Small intestine (tissue), 7 donors: ENCODE results near the gene TOX2. TPM values are rescaled to one million over a fixed set of nuclear protein-coding genes. Genes with fewer than 3 reads are reported as not detected.

Source experiments
- DNase-seq, 2 donors: peaks; one replicate each; pipeline versions ENCODE4 v3.0.0 to v3.0.0-alpha.2; 2013
- FAIRE-seq: peaks from 2 replicates; lab custom pipeline; 2012; peaks lifted over from hg19 to GRCh38; lab: Jason Lieb, UNC
- H3K27ac ChIP-seq, 3 donors: one replicate each; pipeline ENCODE4 v1.5.1; 2013; ENCODE audit warnings: low read length in 2 of 3, mild to moderate bottlenecking in 2 of 3, control low read depth in 1 of 3, inconsistent platforms in 1 of 3, low read depth in 1 of 3, moderate library complexity in 1 of 3
- H3K27me3 ChIP-seq, 3 donors: one replicate each; pipeline ENCODE4 v1.6.1; 2013; ENCODE audit warnings: low read length in 3 of 3, inconsistent platforms in 1 of 3; ENCODE audit not compliant: control insufficient read depth in 3 of 3, insufficient read depth in 3 of 3
- H3K36me3 ChIP-seq, 3 donors: one replicate each; pipeline ENCODE4 v1.6.1; 2013; ENCODE audit warnings: low read length in 3 of 3, inconsistent platforms in 1 of 3, low read depth in 1 of 3, mild to moderate bottlenecking in 1 of 3, moderate library complexity in 1 of 3; ENCODE audit not compliant: control insufficient read depth in 3 of 3, insufficient read depth in 2 of 3
- H3K4me1 ChIP-seq, 3 donors: one replicate each; pipeline ENCODE4 v1.6.1; 2013; ENCODE audit warnings: low read length in 2 of 3, inconsistent platforms in 1 of 3, low read depth in 1 of 3, mild to moderate bottlenecking in 1 of 3, moderate library complexity in 1 of 3; ENCODE audit not compliant: control insufficient read depth in 3 of 3, insufficient read depth in 2 of 3
- H3K4me3 ChIP-seq, 3 donors: one replicate each; pipeline ENCODE4 v1.5.1; 2013; ENCODE audit warnings: low read length in 3 of 3, control low read depth in 1 of 3, inconsistent platforms in 1 of 3, low read depth in 1 of 3, mild to moderate bottlenecking in 1 of 3, moderate library complexity in 1 of 3
- H3K9me3 ChIP-seq, 2 donors: one replicate each; pipeline ENCODE4 v1.6.1; 2013; ENCODE audit warnings: low read depth in 1 of 2, low read length in 1 of 2; ENCODE audit not compliant: control insufficient read depth in 2 of 2, insufficient read depth in 1 of 2
- WGBS, 3 donors: extraction: QIAGEN DNeasy Blood & Tissue Kit; methylation state at CpG; one replicate each; pipeline ENCODE4 v1.1.7; 2013; 5-methylcytosine and 5-hydroxymethylcytosine counted together
- polyA plus RNA-seq, 4 donors: library from polyadenylated mRNA; stranded (reverse) in 3 of 4; unstranded in 1 of 4; fragments of 200-250 nt in 3 of 4; fragments of 120-200 nt in 1 of 4; gene quantifications; one replicate each; pipeline versions ENCODE4 v1.2.1 to v1.2.3, GENCODE V29; 2013
- donor health status: healthy with polysubstance abuse.
- donor health status: control.
- donor health status: control.
- donor health status: Bipolar disorder and iron deficiency.
- donor health status: healthy.

TOX2 gene
- polyA plus RNA-seq, 4 donors: 1.7 to 10.6 (median 3.0) TPM; not detected in 1

DNA sequence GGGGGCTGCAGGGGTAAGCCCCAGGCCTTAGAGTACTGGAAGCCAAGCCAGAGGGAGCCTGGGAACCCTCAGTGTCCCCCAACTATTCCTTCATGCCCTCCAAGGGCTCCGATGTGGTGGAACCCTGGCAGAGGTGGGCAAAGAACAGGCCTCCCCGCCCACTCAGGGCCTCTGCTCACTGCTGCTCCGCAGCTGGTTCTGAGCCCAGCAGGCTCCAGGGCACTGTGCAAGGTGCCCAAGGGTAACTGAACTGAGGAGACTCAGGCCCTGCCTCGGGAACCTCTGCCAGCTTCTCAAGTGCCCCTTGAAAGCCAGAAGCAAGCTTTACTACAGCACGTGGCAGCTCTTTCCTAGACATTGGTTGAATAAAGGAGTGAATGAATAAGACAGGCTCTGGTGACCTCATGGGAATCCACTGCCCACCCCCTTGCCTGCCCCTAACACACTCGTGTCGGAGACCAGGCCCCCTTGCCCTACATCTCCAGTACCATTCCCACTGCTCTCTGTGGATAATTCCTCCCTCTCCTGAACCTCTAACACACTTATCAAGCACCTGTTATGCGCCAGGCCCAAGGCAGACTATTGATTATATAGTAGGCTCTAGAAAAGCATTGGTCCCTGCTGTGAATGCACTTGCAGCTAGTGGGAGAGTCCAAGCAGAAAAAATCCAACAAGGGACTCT lies 55.0 kb downstream of the TOX2 start:
- Histone ChIP-seq H3K36me3 (no peaks in the 10 kb centered on the region), H3K4me1 (no peaks in the 10 kb centered on the region), H3K27ac (no peak overlapping the region), H3K9me3 (no peaks in the 10 kb centered on the region), H3K27me3 (no peaks in the 10 kb centered on the region), H3K4me3 (no peak overlapping the region)
- no peak for DNase-seq
- 79 to 84% (median 84%) methylated on average over 8 of the region's 8 CpGs for WGBS, 3 donors
- FAIRE-seq: no peak

GRCh38 chr20:43971267-43971666 lies 56.6 kb downstream of the TOX2 start:
- FAIRE-seq: no peak
- no peak for DNase-seq
- H3K4me1 ChIP-seq: no peaks in the 10 kb centered on the region
- H3K36me3 ChIP-seq: no peaks in the 10 kb centered on the region
- H3K27ac ChIP-seq: no peak overlapping the region
- H3K9me3 ChIP-seq: no peaks in the 10 kb centered on the region
- H3K4me3 ChIP-seq: no peak overlapping the region
- WGBS, 3 donors: 91 to 92% (median 92%) methylated on average over 10 of the region's 10 CpGs
- no peaks in the 10 kb centered on the region for H3K27me3 ChIP-seq

DNA sequence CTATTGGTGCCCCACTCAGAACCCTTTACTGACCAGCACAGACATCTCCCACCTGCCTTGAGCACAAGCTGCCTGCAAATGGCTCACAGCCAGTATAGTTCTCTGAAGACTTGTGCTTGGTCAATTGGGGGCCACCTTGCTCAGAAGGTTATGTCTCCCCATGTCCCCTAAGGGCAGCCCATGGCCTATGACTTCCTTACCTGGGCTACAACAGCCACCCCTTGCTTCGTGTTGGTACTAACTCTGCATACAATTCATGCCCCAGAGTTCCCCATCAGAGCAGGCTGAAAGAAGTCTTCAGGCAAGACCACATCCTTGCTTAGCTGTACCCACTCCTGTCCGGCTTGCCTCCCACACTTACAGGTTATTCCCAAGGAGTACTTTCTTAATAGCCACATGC lies 57.4 kb downstream of the TOX2 start:
- Histone ChIP-seq H3K9me3 (no peaks in the 10 kb centered on the region), H3K36me3 (no peaks in the 10 kb centered on the region), H3K27ac (no peak overlapping the region), H3K27me3 (no peaks in the 10 kb centered on the region), H3K4me1 (no peaks in the 10 kb centered on the region), H3K4me3 (no peak overlapping the region)
- no peak for FAIRE-seq
- 81 to 86% (median 81%) methylated on average over 2 of the region's 2 CpGs for WGBS, 3 donors
- no peak for DNase-seq

DNA sequence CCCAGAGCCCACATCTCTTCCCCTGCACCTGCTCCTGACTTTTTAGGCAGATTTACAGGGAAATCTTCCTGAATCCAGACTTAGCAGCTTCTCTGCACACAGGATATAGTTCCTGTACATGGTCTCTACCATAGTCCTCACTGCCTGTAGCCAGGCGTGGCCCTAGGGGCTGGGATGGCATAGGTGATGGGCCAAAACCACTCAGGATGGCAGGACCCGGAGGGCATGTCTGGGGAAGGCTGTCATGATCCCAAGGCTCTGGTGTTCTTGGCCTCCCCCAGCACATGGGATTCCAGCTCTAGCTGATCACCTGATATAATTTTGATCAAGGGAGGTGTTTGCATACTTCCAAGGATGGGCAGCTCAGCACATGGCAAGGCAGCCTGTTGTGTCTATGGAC lies 58.0 kb downstream of the TOX2 start:
- H3K27ac ChIP-seq: no peak overlapping the region
- FAIRE-seq: no peak
- no peaks in the 10 kb centered on the region for H3K9me3 ChIP-seq
- no peak overlapping the region for H3K4me3 ChIP-seq
- no peaks in the 10 kb centered on the region for H3K4me1 ChIP-seq
- WGBS, 3 donors: 88 to 98% (median 93%) methylated on average over 2 of the region's 2 CpGs
- no peaks in the 10 kb centered on the region for H3K36me3 ChIP-seq
- no peak for DNase-seq
- H3K27me3 ChIP-seq: no peaks in the 10 kb centered on the region

GRCh38 chr20:43973231-43973630 lies 58.6 kb downstream of the TOX2 start:
- H3K36me3 ChIP-seq: no peaks in the 10 kb centered on the region
- 93 to 96% (median 93%) methylated on average over 6 of the region's 6 CpGs for WGBS, 3 donors
- H3K4me1 ChIP-seq: no peaks in the 10 kb centered on the region
- no peaks in the 10 kb centered on the region for H3K9me3 ChIP-seq
- DNase-seq: no peak
- no peak for FAIRE-seq
- no peak overlapping the region for H3K4me3 ChIP-seq
- H3K27me3 ChIP-seq: no peaks in the 10 kb centered on the region
- H3K27ac ChIP-seq: no peak overlapping the region

DNA sequence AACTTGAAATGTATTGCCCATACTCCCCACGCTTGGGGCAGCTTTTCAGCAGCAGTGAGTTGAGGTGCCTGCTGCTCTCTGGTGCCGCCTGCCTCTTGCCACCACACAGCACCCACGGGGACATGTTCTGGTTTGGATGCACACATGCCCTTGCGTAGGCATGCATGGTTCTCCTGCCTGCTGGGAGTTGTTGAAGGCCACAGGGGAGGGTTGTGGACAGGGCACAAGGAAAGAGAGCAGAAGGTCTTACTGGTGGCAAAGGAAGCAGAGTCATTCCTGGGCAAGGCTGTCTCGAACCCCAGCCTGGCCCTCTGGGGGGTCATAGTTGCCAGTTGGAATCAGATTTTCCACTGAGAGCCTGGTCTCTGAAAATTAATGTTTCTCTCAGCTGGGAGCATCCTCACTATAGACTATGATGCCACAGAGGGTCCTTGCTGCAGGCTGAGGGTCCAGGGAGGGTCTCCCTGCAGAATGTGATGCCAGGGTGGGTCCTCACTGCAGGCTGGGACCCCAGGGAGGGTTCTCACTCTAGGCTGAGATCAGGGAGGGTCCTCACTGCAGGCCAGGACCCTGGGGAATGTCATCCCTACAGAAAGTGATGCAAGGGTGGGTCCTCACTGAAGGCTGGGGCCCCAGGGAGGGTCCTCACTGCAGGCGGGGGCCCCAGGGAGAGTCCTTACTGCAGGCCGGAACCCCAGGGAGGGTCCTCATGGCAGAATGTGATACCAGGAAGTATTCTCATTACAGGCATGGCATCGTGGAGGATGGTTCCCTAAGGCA lies 59.2 kb downstream of the TOX2 start:
- no peak overlapping the region for H3K27ac ChIP-seq
- H3K9me3 ChIP-seq: no peaks in the 10 kb centered on the region
- H3K27me3 ChIP-seq: no peaks in the 10 kb centered on the region
- FAIRE-seq (no peak), DNase-seq (no peak)
- no peaks in the 10 kb centered on the region for H3K36me3 ChIP-seq
- H3K4me1 ChIP-seq: no peaks in the 10 kb centered on the region
- WGBS, 3 donors: 88 to 89% (median 88%) methylated on average over 8 of the region's 8 CpGs
- H3K4me3 ChIP-seq: no peak overlapping the region

- DNase-seq (no peak), FAIRE-seq (no peak)
- Histone ChIP-seq H3K4me1 (no peaks in the 10 kb centered on the region), H3K36me3 (no peaks in the 10 kb centered on the region), H3K27ac (no peak overlapping the region), H3K4me3 (no peak overlapping the region), H3K9me3 (no peaks in the 10 kb centered on the region), H3K27me3 (no peaks in the 10 kb centered on the region)
- 95 to 100% (median 97%) methylated on average over 5 of the region's 5 CpGs for WGBS, 3 donors
Observed at GRCh38 chr20:43974695-43975094, 60.0 kb downstream of the TOX2 start.

GRCh38 chr20:43975096-43975768 lies 60.6 kb downstream of the TOX2 start:
- Histone ChIP-seq H3K9me3 (no peaks in the 10 kb centered on the region), H3K27me3 (no peaks in the 10 kb centered on the region), H3K27ac (no peak overlapping the region), H3K4me1 (no peaks in the 10 kb centered on the region), H3K4me3 (no peak overlapping the region), H3K36me3 (no peaks in the 10 kb centered on the region)
- no peak for FAIRE-seq
- DNase-seq: no peak
- WGBS, 3 donors: 69 to 76% (median 74%) methylated on average over 6 of the region's 6 CpGs
